HG03159 (cell line): ENCODE data around the gene TIMM44.

Experiments used
- ATAC-seq: cut with Tn5 transposase; IDR thresholded peaks from one replicate; pipeline ENCODE4 v1.9.1; 2021; ENCODE audit warnings: mild to moderate bottlenecking, moderate library complexity; ENCODE audit not compliant: unreplicated experiment

TIMM44 gene, protein sequence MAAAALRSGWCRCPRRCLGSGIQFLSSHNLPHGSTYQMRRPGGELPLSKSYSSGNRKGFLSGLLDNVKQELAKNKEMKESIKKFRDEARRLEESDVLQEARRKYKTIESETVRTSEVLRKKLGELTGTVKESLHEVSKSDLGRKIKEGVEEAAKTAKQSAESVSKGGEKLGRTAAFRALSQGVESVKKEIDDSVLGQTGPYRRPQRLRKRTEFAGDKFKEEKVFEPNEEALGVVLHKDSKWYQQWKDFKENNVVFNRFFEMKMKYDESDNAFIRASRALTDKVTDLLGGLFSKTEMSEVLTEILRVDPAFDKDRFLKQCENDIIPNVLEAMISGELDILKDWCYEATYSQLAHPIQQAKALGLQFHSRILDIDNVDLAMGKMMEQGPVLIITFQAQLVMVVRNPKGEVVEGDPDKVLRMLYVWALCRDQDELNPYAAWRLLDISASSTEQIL

DNA sequence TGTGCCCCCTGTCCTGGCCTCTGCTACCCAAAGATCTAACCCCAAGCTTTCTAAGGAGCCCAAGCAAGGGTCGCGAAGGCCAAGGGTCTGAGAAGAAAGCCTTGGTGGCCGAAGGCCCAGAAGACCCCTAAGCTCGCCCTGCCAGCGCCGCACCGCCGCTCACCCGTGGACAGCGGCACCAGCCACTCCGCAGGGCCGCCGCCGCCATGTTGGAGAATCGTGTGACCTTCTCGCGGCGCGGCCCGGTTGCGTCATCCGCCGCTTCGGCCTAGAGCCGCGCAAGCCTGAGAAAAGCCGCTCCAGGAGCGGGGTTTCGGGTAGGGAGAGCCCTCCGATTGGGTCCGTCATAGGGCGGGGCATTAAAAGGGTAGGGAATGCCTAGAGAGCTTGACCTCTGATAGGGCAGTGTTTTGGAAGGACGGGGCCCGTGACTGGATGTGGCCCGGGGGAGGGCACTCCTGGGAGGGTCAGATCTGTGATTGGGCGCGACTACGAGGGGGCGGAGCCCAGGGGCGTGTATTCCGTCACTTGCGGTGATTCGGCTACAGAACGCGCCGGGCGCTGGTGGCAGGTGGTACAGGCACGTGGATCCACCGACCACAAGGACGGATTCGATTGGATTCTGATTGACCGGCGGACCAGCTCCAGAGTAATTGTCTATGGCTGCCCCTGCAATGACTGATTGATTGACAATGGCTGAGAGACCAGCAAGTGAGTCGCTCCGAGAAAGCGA, at the start of gene TIMM44:
TSS of gene TIMM44 (minus strand) at position 223 of the 733 bp plus-strand sequence. CDS start at position 208, 15 bp downstream.
- ATAC-seq, result peak; percentile 92

GRCh38 chr19:7992575-7992974, 49.1 kb upstream of the TIMM44 start:
- ATAC-seq, result no peak

- no peak for ATAC-seq
Measured at GRCh38 chr19:7989071-7989575, 45.7 kb upstream of the TIMM44 start.

DNA sequence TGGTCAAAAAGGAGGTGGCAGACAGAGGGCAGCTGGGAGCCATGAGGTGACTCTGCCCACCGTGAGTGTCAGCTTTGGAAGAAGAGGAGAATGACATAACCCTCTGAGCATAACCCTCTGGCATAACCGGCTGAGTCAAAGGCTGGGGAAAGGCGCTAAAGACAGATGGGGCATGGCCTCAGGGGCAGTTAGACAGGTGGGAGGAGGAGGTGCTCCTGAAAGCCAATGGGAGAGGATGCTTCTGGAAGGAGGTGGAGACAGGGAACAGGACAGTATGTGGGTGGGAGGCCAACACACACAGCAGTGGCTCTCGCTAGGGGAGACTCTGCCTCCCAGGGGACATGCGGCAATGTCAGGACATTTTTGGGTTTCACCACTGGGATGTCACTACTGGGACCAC, 44.8 kb upstream of the TIMM44 start:
- no peak for ATAC-seq

GRCh38 chr19:7987114-7987768, 43.8 kb upstream of the TIMM44 start:
- ATAC-seq, result no peak

DNA sequence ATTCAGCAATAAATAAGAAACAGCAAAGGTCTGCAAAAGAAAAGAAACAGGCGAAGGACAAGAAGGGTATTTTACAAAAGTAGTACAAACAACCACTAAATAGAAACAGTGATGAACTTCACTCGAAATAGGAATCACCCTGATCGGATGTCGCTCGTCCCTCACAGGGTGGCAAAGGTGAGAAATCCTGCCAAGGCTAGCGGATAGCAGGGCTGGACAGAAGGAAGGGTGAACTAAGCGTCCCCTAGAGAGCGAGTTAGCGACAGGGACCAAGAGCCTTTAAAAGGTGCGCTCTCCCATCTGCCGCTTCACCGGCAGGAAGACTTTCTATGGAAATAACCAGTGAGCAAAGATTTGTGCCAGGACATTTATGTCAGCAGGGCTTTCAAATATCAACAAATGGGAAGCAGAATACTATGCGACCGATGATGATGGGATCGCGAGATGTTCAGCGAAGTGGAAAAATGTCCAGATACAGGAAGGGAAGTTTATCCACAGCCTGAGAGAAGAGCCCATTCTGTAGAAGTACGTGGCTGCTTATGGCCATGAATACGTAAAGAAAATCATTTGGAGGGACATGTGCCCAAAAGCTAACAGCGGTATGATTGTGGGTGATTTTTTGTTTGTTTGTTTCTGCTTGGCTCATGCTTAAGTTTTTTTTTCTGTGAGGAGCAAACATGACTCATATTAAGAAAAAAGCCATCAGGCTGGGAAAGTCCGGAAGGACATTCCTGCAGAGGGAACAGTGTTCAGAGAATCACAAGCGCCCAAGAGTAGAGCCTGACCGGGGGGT, 43.1 kb upstream of the TIMM44 start:
- no peak for ATAC-seq

DNA sequence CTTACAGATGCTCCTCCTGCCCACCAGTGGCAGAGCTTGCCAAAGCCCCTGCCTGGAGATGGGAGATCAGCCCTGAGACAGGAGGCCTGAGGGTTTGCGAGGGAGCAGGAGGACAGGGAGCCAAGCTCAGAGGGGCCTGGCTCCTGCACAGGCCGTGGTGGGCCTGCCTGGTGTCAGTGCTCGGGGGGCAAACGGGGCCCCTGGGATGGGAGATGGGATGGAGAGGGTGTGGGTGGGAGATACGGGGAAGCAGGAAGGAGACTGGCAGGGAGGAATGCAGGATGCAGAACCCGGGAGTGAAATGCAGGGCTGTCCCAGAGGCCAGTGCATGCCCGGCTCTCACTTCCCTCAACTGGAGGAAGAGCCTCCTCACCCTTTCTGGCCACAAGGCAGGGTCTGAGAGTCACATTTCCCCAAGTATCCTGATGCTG, 42.0 kb upstream of the TIMM44 start:
- no peak for ATAC-seq

DNA sequence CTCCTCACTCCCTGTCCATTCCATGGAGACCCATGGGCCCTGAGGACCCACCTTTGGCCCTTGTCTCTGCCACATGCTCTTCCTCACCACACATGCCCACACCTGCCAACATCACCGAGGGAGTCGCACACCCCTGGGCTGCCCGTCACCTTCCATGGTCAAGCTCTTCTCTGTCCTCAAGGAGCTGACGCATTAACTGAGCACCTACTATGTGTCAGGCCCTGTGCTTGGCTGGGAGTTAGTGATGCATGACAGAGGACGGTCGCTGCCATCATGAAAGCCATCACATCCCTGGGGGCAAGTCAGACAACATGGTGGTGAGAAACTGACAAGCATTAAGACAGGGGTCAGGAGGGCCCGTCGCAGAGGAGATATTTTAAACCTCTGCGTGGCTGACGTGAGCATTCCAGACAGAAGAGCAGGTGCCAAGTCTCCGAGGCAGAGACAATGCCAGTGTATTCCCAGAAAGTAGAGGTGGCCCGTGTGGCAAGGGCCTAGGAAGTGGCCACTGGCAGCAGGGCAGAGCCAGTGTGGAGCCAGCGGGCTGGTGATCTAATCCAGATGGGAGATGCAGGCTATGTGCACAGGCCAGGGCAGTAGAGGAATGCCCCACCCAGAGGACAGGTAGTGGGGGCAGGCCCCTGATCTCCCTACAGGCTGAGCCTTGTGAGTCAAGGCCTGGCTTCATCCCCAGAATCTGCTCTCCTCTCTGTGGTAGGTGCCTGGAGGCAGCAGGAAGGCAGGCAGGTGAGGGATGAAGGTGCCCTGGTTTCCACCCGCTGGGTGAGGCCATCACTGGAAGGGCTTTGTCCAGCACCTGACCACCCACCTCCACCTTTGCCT, 40.8 kb upstream of the TIMM44 start:
- ATAC-seq, result no peak

- no peak for ATAC-seq
Measured at GRCh38 chr19:7983286-7983950, 40.0 kb upstream of the TIMM44 start.

GRCh38 chr19:7982651-7983099, 39.2 kb upstream of the TIMM44 start:
- no peak for ATAC-seq

DNA sequence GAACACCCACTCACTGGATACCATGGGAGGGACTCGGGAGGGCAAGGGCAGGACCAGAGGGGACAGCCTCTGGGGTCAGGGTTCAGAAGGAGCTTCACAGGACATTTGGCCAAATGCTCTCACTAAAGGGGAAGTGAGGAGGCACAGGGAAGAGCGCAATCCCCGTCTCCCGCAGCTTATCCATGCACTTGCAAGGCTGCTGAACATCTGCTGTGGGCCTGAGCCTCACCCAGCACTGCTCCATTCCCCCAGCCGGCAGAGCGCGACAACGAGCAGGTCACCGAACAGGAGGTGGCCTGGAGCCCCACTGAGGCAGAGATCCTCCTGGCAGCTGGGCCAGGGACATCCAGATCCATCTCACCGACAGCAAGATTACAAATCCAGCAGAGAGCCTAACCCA, 38.6 kb upstream of the TIMM44 start:
- no peak for ATAC-seq

DNA sequence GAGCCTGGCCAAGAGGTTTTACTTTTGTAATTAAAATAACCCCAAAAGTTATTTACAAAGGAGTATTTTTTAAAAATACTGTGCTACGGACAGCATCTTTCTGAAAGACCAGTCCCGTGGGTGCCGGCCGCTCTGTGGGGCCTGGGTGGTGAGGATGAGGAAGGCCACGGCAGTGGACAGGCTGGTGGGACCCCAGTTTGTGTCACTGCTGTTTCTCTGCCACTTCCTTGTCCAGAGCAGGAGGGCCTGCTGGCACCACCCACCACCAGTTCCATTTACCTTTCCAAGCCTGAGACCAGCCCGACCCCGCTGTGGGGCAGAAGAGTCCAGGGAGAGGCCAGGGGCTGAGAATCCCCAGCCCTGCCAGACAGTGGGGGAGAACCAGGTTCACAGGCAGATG, 38.2 kb upstream of the TIMM44 start:
- ATAC-seq, result no peak

- ATAC-seq, result no peak
Measured at GRCh38 chr19:7981199-7981598, 37.7 kb upstream of the TIMM44 start.

DNA sequence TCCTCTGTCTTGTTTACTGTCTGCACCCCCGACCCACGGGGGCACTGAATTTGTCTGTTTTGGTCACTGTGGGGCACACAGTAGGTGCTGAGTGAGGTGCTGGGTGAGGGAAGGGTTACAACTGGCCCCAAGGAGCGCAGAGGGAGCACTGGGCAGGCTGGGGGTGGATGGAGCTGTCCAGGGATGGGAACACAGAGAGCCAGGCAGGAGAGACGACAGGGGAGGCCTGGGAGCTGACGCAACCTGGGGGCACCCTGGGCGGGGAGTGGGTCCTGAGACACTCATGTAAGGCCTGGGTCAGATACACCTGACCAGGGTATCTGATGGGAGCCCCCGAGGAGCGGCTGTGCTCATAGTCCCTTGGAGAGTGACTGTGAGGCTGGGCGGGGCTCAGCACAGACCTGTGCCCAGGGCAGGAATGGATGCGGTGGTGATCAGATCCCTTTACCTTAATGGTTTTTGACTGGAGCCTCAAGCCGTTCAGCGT, 37.2 kb upstream of the TIMM44 start:
- ATAC-seq, result no peak

- no peak for ATAC-seq
Measured at GRCh38 chr19:7980168-7980567, 36.7 kb upstream of the TIMM44 start.

DNA sequence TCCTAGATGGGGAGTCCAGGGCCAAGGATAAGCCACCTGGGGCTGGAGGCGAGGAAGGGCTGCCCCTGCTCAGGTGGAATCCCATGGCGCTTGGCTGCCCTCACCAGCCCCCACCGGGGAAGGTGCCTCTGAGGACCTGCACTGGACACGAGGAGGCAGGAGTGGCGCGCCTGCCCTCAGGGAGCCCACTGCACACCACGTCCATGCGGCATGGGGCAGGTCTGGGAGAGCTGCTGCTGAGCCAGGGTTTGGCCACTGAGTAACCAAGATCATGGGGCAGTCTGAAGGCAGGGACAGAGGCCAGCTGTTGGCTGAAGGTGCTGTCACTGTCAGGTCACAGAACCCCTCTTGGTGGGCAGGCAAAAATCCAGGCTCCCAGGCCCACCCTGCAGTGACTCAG, 36.1 kb upstream of the TIMM44 start:
- ATAC-seq, result no peak

- no peak for ATAC-seq
Measured at GRCh38 chr19:7979011-7979410, 35.5 kb upstream of the TIMM44 start.

GRCh38 chr19:7978179-7978825, 34.8 kb upstream of the TIMM44 start:
- no peak for ATAC-seq

DNA sequence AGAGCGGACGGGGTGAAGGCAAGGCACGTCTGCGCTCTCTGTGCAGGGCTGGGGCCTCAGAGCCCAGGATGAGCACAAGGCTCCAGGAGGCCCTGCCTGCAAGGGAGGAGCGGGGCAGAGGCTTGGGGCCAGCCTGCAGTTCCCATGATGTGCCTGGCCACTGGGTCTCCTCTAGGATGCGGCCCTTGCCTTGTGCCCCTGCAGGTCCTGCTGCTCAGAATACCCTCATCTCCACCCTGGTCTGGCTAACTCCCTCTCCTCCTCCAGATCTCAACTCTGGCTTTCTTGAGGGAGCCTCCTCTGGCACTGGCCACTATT, 34.2 kb upstream of the TIMM44 start:
- ATAC-seq, result no peak
